GM12878 (cell line): ENCODE data around the gene SDK2. TPM values are rescaled to one million over a fixed set of nuclear protein-coding genes. Genes with fewer than 3 reads are reported as not detected.

Experiments
- ATAC-seq: fragments of 200-7000 bp; cut with Tn5 transposase; 3 replicates; pipeline ENCODE4 v1.9.1; 2020; ENCODE audit warnings: mild to moderate bottlenecking, moderate library complexity
- BruUV-seq: library from RNA; stranded (reverse); fragments of 400-500 nt; replicated peaks from 2 replicates; lab custom pipeline; 2021; lab: Mats Ljungman, UMichigan
- CTCF ChIA-PET: fragments of 300-600 bp; sonication (Branson Sonifier 250); formaldehyde crosslinking; extraction: SDS; loops from one replicate; lab custom pipeline; 2021; ENCODE audit warnings: inconsistent platforms; lab: Yijun Ruan, JAX
- POLR2A ChIA-PET: fragments of 350-600 bp; formaldehyde crosslinking; extraction: SDS; loops from one replicate; lab custom pipeline; 2021; ENCODE audit warnings: inconsistent platforms; lab: Charles Lee
- RAD21 ChIA-PET: fragments of 300-600 bp; sonication (Branson Sonifier 250); formaldehyde crosslinking; loops from one replicate; lab custom pipeline; 2023; ENCODE audit warnings: antibody characterized with exemption; ENCODE audit not compliant: unreplicated experiment; lab: Charles Lee
- SMC1A ChIA-PET: fragments of 300-600 bp; sonication (Branson Sonifier 250); formaldehyde crosslinking; loops from one replicate; lab custom pipeline; 2023; ENCODE audit not compliant: unreplicated experiment, uncharacterized antibody; lab: Charles Lee
- DNase-seq: peaks from one replicate; pipeline ENCODE4 v3.0.0-alpha.2; 2011; ENCODE audit warnings: low read depth, low spot score
- FAIRE-seq: peaks from 3 replicates; lab custom pipeline; 2011; peaks lifted over from hg19 to GRCh38; lab: Jason Lieb, UNC
- H2AFZ ChIP-seq: 2 replicates; pipeline ENCODE4 v1.6.0; 2011; ENCODE audit warnings: low read depth, low read length, control low read depth; ENCODE audit not compliant: control insufficient read depth
- H3K27ac ChIP-seq: 2 replicates; pipeline ENCODE4 v1.5.1; 2011; ENCODE audit warnings: control low read depth; ENCODE audit not compliant: control insufficient read depth, insufficient read depth
- H3K27me3 ChIP-seq, 2 experiments: replicated peaks in 1 of 2; 2 replicates each; pipeline versions ENCODE4 v1.6.0 to v1.6.1; 2011; ENCODE audit warnings: low read length in 1 of 2; ENCODE audit not compliant: control insufficient read depth in 2 of 2, insufficient read depth in 2 of 2
- H3K36me3 ChIP-seq, 2 experiments: 2 replicates each; pipeline ENCODE4 v1.5.1; 2011; ENCODE audit warnings: low read length in 1 of 2; ENCODE audit not compliant: control insufficient read depth in 2 of 2, insufficient read depth in 2 of 2
- H3K4me1 ChIP-seq: 2 replicates; pipeline ENCODE4 v1.6.1; 2011; ENCODE audit warnings: mild to moderate bottlenecking, low read length, moderate library complexity, mixed read lengths; ENCODE audit not compliant: control insufficient read depth, insufficient read depth
- H3K4me2 ChIP-seq: 2 replicates; pipeline ENCODE4 v1.6.0; 2011; ENCODE audit warnings: control low read depth; ENCODE audit not compliant: control insufficient read depth, insufficient read depth
- H3K4me3 ChIP-seq: fragments of 200-600 bp; sonication (generic); 2 replicates; pipeline ENCODE4 v1.5.1; 2016
- H3K79me2 ChIP-seq: 2 replicates; pipeline ENCODE4 v1.6.0; 2011; ENCODE audit warnings: low read length; ENCODE audit not compliant: control insufficient read depth, insufficient read depth
- H3K9ac ChIP-seq: 2 replicates; pipeline ENCODE4 v1.8.0; 2011; ENCODE audit warnings: low read length, control low read depth, mixed read lengths; ENCODE audit not compliant: control insufficient read depth, insufficient read depth
- H3K9me3 ChIP-seq: replicated peaks from 3 replicates; pipeline ENCODE4 v1.5.1; 2011; ENCODE audit warnings: mild to moderate bottlenecking, low read length; ENCODE audit not compliant: control insufficient read depth, insufficient read depth
- H4K20me1 ChIP-seq: 2 replicates; pipeline ENCODE4 v1.6.0; 2011; ENCODE audit not compliant: control insufficient read depth, insufficient read depth
- BHLHE40 ChIP-seq, 2 experiments: fragments of 450-650 bp in 1 of 2; IDR thresholded peaks; 2 replicates each; pipeline ENCODE4 v1.6.1; 2011 to 2017; ENCODE audit warnings: low read depth in 2 of 2, borderline replicate concordance in 1 of 2, improper control_type of control experiment in 1 of 2, low read length in 1 of 2, mild to moderate bottlenecking in 1 of 2
- CREB1 ChIP-seq: IDR thresholded peaks from 2 replicates; pipeline ENCODE4 v1.6.1; 2012; ENCODE audit warnings: low read depth, mild to moderate bottlenecking, inconsistent platforms
- HDAC6 ChIP-seq: fragments of 200-600 bp; sonication (generic); IDR thresholded peaks from one replicate; pipeline ENCODE4 v1.8.0; 2017; ENCODE audit warnings: antibody characterized with exemption; ENCODE audit not compliant: unreplicated experiment
- IKZF1 ChIP-seq: fragments of 450-650 bp; conservative IDR thresholded peaks from 2 replicates; pipeline ENCODE4 v1.6.1; 2017; ENCODE audit warnings: antibody characterized with exemption, mild to moderate bottlenecking
- JUND ChIP-seq: IDR thresholded peaks from 2 replicates; pipeline ENCODE4 v1.6.1; 2012; ENCODE audit warnings: low read depth, mild to moderate bottlenecking, low read length, improper control_type of control experiment, moderate library complexity
- KDM1A ChIP-seq: fragments of 200-600 bp; sonication (generic); IDR thresholded peaks from 2 replicates; pipeline ENCODE4 v1.6.1; 2016; ENCODE audit warnings: borderline replicate concordance
- NR2F1 ChIP-seq: fragments of 450-650 bp; conservative IDR thresholded peaks from 2 replicates; pipeline ENCODE4 v1.6.1; 2017; ENCODE audit warnings: mild to moderate bottlenecking
- PAX8 ChIP-seq: fragments of 450-650 bp; IDR thresholded peaks from 2 replicates; pipeline ENCODE4 v1.6.1; 2017; ENCODE audit warnings: mild to moderate bottlenecking, moderate library complexity
- PRDM15 ChIP-seq: fragments of 450-650 bp; formaldehyde crosslinking; IDR thresholded peaks from 2 replicates; pipeline ENCODE4 v1.4.0; 2020; ENCODE audit warnings: mild to moderate bottlenecking, moderate library complexity
- RBBP5 ChIP-seq: fragments of 200-600 bp; sonication (generic); conservative IDR thresholded peaks from 2 replicates; pipeline ENCODE4 v1.6.1; 2016
- SP1 ChIP-seq: IDR thresholded peaks from one replicate; pipeline ENCODE4 v1.6.1; 2011; ENCODE audit warnings: low read depth, low read length
- SUPT20H ChIP-seq: IDR thresholded peaks from 2 replicates; pipeline ENCODE4 v1.6.1; 2011; ENCODE audit warnings: low read depth, mild to moderate bottlenecking, low read length, moderate library complexity, borderline replicate concordance; ENCODE audit not compliant: control insufficient read depth
- ZNF274 ChIP-seq: IDR thresholded peaks from one replicate; pipeline ENCODE4 v1.8.0; 2011; ENCODE audit not compliant: insufficient read length, insufficient read depth
- ZSCAN29 ChIP-seq: fragments of 450-650 bp; IDR thresholded peaks from 2 replicates; pipeline ENCODE4 v1.6.1; 2017; ENCODE audit warnings: mild to moderate bottlenecking, moderate library complexity
- WGBS: methylation state at CpG from one replicate; pipeline ENCODE4 v1.1.6; 2016; ENCODE audit warnings: low lambda C conversion rate; ENCODE audit not compliant: insufficient replicate concordance, insufficient coverage; ENCODE audit errors: missing lambda C conversion rate; 5-methylcytosine and 5-hydroxymethylcytosine counted together
- in situ Hi-C: fragments of 300-500 bp; cut with MboI; formaldehyde crosslinking; loops from 9 replicates; pipeline ENCODE4 v1.14.3; 2018; ENCODE audit warnings: mixed read lengths
- intact Hi-C: fragments of 100-400 bp; cut with micrococcal nuclease; formaldehyde crosslinking; loops from one replicate; pipeline ENCODE4 v1.14.2; 2022; ENCODE audit not compliant: unreplicated experiment
- polyA plus RNA-seq, 11 experiments: library from polyadenylated mRNA; depleted of rRNA in 4 of 11; unstranded in 6 of 11; stranded (reverse) in 5 of 11; fragments of >200 nt; fragmentation: Nextera tagmentation in 4 of 11; fragmentation: Illumina TruSeq in 1 of 11; extraction: Ambion mirVana in 4 of 11; extraction: Trizol in 1 of 11; gene quantifications; 1 replicate in 1 of 11; 2 replicates in 10 of 11; pipeline versions ENCODE4 v1.2.1 to v1.2.3, GENCODE V29; 2011 to 2016; ENCODE audit warnings: inconsistent platforms in 2 of 11, missing spikeins in 2 of 11, low read depth in 1 of 11
- total RNA-seq, 4 experiments: library from RNA; depleted of rRNA in 3 of 4; stranded (reverse); fragments of >200 nt in 3 of 4; fragmentation: Illumina TruSeq in 1 of 4; extraction: Trizol in 1 of 4; gene quantifications; 2 replicates each; pipeline versions ENCODE4 v1.2.1 to v1.2.3, GENCODE V29; 2013 to 2021
- TF ChIP-seq, protein P1 (sequence below): fragments of 450-650 bp; conservative IDR thresholded peaks from 2 replicates; pipeline ENCODE4 v1.6.1; 2017; ENCODE audit warnings: mild to moderate bottlenecking, moderate library complexity

The SDK2 gene
- total and polyA plus RNA-seq, 10 of the 15 experiments (the other 5 are each of a cell fraction or from before 2014, with no cell fraction given), result 0.03 to 0.08 (median 0.03) TPM; not detected in 7

GRCh38 chr17:73496232-73496631, 148.0 kb downstream of the SDK2 start (continued):
- TF ChIP-seq PRDM15, result no peak
- TF ChIP-seq BHLHE40 (IDR thresholded peaks at IDR 0.05; ENCODE audit: borderline replicate concordance in 1 of 2, low read depth in 2 of 2, low read length in 1 of 2), result no peak
- TF ChIP-seq ZSCAN29, result no peak
- TF ChIP-seq NR2F1, result no peak

GRCh38 chr17:73495641-73496040, 148.6 kb downstream of the SDK2 start:
- BruUV-seq, result no TSS peak
- Histone ChIP-seq H3K4me3 (no peak overlapping the region), H2AFZ (no peak overlapping the region), H3K4me2 (no peak overlapping the region), H3K9ac (no peak overlapping the region), H3K27ac (no peak overlapping the region), H3K79me2 (no peaks in the 10 kb centered on the region), H3K27me3 (peaks cover 0 to 3% of the 10 kb centered on the region in 2 experiments), H3K4me1 (no peaks in the 10 kb centered on the region), H3K36me3 (no peaks in the 10 kb centered on the region), H3K9me3 (no peaks in the 10 kb centered on the region), H4K20me1 (no peaks in the 10 kb centered on the region)
- POLR2A ChIA-PET, result no interaction called here
- intact Hi-C loops, result no loop called here
- FAIRE-seq (no peak), DNase-seq (no peak), ATAC-seq (no peak)
- TF ChIP-seq ZNF274 (no peak), IKZF1 (no peak), KDM1A (no peak), PAX8 (no peak), RBBP5 (no peak), SP1 (no peak), JUND (no peak), NR2F1 (no peak), CREB1 (no peak), HDAC6 (no peak), SUPT20H (no peak)
- TF ChIP-seq, protein P1, sequence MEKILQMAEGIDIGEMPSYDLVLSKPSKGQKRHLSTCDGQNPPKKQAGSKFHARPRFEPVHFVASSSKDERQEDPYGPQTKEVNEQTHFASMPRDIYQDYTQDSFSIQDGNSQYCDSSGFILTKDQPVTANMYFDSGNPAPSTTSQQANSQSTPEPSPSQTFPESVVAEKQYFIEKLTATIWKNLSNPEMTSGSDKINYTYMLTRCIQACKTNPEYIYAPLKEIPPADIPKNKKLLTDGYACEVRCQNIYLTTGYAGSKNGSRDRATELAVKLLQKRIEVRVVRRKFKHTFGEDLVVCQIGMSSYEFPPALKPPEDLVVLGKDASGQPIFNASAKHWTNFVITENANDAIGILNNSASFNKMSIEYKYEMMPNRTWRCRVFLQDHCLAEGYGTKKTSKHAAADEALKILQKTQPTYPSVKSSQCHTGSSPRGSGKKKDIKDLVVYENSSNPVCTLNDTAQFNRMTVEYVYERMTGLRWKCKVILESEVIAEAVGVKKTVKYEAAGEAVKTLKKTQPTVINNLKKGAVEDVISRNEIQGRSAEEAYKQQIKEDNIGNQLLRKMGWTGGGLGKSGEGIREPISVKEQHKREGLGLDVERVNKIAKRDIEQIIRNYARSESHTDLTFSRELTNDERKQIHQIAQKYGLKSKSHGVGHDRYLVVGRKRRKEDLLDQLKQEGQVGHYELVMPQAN, result no peak
- RAD21 ChIA-PET, result no interaction called here
- in situ Hi-C loops, result no loop called here
- SMC1A ChIA-PET, result no interaction called here
- 17% methylated on average over 5 of the region's 6 CpGs for WGBS
- CTCF ChIA-PET, result no interaction called here
